GM12874 (cell line): ENCODE results near the gene GCGR.

Experiments used
- TF ChIP-seq, protein P1 (sequence below): IDR thresholded peaks from 2 replicates; pipeline ENCODE4 v1.5.1; 2011; ENCODE audit warnings: low read depth, mild to moderate bottlenecking, control low read depth, low read length, moderate library complexity; ENCODE audit not compliant: insufficient read depth

GCGR gene

DNA sequence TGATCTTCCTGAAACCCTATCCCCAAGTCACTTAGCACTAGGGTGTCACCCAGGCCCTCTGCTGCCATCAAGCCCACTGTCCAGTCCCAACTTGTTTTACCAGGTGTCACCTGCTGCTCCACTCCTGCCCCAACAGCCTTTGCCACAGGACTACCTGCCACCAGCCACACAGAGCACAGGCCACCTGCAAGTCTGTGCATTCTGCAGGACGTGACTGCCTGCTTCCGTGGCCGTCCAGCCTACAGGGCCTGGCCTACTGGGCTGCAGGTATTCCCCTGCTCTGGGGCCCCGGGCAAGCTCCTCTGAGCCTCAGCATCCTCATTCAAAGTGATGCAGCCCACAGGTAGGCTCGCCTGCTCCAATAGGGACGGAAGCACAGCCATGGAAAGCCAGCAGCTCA lies 25.9 kb downstream of the GCGR start:
- TF ChIP-seq, protein P1, sequence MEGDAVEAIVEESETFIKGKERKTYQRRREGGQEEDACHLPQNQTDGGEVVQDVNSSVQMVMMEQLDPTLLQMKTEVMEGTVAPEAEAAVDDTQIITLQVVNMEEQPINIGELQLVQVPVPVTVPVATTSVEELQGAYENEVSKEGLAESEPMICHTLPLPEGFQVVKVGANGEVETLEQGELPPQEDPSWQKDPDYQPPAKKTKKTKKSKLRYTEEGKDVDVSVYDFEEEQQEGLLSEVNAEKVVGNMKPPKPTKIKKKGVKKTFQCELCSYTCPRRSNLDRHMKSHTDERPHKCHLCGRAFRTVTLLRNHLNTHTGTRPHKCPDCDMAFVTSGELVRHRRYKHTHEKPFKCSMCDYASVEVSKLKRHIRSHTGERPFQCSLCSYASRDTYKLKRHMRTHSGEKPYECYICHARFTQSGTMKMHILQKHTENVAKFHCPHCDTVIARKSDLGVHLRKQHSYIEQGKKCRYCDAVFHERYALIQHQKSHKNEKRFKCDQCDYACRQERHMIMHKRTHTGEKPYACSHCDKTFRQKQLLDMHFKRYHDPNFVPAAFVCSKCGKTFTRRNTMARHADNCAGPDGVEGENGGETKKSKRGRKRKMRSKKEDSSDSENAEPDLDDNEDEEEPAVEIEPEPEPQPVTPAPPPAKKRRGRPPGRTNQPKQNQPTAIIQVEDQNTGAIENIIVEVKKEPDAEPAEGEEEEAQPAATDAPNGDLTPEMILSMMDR, result no peak

DNA sequence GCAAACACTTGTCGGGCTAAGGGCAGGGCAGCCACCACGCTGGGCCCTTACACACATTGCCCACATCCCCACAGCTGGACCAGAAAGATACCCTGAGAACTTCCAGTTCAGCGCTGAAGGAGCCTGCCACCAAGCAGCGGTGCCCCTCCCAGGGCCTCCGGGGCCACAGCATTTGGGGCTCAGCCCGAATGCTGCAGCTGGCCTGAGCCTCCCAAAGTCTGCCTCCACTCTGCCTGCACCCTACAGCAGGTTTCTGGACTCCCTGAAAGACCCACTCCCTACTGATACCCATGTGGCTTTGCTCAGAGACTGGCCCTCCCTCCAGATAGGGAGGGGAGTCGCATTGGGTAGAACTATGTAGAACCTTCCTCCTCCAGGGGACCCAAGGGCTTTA lies 27.6 kb downstream of the GCGR start:
- TF ChIP-seq, protein P1, result no peak

DNA sequence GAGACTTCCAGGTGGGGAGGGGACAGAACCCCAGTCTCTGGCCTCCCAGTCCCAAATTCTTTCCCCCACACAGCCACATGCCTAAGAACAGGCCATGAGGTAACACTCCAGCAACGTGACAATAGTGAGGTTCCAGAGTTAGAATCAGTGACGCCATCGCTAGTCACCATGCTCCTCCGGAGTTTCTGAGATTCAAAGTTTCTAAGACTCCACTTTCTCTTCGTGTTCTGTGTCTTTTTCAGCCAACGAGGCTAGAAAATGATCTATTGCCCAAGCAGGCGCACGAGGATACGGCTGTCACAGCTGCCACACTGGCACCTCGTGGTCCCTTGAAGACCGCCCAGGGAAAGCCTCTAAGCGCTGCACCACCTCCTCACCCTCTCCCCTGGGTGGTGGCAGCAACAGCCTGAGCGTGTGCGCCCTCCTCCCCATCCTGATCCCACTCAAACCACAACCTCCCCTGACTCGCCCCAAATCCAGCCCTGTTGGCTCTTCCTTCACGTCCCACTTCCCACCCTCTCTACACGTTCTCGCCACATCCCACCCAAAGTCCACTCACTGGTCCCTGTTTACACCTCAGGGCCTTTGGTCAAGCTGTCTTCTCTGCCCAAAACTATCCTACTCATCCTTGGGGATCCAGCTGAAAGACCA lies 28.1 kb downstream of the GCGR start:
- TF ChIP-seq, protein P1, result no peak

DNA sequence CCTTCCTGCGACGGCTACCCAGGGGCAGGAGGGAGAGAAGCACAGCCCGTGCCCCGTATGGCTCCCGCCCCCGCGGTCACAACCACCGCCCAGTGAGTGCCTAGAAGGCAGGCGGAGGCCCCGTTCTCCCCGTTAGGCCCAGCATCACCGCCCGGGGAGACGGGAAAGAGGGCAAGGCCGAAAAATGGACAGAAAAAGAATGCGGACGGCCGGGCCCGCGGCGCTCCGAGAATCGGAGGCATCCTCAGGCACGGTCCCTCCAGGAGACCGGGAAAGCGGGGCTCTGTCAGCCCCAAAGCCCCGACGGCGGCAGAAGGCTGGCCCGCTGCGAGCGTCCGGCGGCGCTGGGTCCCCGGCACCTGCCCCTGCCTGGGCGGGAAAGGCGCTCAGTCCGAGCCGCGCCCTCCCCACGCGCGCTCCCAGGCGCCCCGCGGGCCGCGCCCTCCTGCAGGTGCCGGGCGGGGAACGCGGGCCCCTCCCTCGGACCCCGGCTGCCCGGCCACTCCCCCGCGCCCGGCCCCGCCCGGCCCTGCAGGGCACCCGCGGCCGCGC lies 28.7 kb downstream of the GCGR start:
- TF ChIP-seq, protein P1, result no peak

DNA sequence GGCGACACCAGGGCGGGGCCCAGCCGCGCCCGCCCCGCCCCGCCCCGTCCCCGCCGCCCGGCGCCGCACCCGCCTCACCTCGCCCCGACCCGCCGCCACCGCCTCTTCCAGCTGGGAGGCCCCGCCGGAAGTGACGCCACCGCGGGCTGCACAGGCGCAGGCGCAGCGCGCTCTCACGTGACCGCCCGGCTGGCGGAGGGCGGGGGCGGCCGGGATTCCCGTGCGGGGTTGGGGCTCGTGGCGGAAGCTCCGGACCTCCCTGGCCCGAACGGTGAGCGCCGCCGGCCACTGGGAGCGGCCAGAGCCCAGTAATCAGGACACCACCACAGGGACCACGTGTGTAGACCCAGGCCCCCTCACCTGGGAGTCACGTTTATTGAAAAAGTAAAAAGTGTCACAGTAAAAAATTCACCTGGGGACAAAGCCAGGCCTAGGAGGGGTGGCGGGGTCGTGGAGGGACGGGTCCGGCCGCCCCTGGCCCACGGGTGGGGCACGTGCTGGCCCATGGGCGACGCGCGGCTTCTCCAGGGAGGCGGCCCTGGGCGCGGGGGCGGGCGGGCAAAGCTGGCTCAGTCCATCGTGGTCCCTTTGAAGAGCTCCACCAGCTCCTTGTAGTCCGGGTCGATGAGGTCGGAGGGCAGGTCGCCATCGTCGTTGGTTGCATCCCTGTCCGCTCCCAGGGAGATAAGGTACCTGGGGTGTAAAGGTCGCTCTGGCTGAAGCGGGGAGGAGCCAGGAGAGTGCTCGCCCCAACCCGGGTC lies 29.4 kb downstream of the GCGR start, which contains the start of gene MCRIP1:
Gene MCRIP1 (minus strand): TSS at position 132 of the 761 bp plus-strand sequence. CDS start 8,785 bp downstream, outside the sequence.
- TF ChIP-seq, protein P1, result no peak

DNA sequence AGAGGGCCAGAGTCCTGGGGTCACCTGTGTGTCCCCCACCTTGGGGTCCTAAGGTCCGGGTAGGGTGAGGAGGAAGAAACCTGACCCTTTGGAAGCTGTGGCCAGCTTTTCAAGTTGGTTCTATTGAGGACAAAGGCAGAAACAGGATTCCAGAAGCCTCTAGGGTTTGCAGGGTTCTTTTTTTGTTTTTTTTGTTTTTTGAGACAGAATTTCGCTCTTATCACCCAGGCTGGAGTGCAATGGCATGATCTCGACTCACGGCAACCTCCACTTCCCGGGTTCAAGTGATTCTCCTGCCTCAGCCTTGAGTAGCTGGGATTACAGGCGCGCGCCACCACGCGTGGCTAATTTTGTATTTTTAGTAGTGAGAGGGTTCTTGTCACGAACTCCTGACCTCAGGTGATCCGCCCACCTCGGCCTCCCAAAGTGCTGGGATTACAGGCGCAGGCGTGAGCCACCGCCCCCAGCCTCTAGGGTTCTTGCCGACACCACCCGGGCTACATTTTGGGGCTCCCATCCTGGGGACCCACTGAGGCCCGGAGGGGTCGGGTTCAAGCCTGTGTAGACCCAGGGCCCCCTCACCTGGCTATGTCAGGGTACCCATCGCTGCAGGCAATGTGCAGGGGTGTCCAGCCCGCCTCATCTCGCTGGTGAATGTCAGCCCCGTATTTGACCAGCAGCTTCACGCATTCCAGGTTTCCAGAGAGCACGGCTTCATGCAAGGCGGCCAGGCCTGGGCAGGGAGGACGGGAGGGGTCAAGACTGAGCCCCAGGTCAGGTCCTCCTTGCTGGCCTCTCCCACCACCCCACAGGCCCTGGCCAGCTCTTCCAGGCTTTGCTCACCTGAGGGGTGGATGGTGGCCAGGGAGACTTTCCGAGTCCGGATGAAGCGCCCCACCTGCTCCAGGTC lies 30.2 kb downstream of the GCGR start:
- TF ChIP-seq, protein P1, result no peak
